GM12878 (cell line): Measurements from ENCODE around the gene MEIOB. TPM values are rescaled to one million over a fixed set of nuclear protein-coding genes. Genes with fewer than 3 reads are reported as not detected.

Source experiments
- ATAC-seq: fragments of 200-7000 bp; cut with Tn5 transposase; 3 replicates; pipeline ENCODE4 v1.9.1; 2020; ENCODE audit warnings: mild to moderate bottlenecking, moderate library complexity
- BruUV-seq: library from RNA; stranded (reverse); fragments of 400-500 nt; replicated peaks from 2 replicates; lab custom pipeline; 2021; lab: Mats Ljungman, UMichigan
- CTCF ChIA-PET: fragments of 300-600 bp; sonication (Branson Sonifier 250); formaldehyde crosslinking; extraction: SDS; loops from one replicate; lab custom pipeline; 2021; ENCODE audit warnings: inconsistent platforms; lab: Yijun Ruan, JAX
- POLR2A ChIA-PET: fragments of 350-600 bp; formaldehyde crosslinking; extraction: SDS; loops from one replicate; lab custom pipeline; 2021; ENCODE audit warnings: inconsistent platforms; lab: Charles Lee
- RAD21 ChIA-PET: fragments of 300-600 bp; sonication (Branson Sonifier 250); formaldehyde crosslinking; loops from one replicate; lab custom pipeline; 2023; ENCODE audit warnings: antibody characterized with exemption; ENCODE audit not compliant: unreplicated experiment; lab: Charles Lee
- SMC1A ChIA-PET: fragments of 300-600 bp; sonication (Branson Sonifier 250); formaldehyde crosslinking; loops from one replicate; lab custom pipeline; 2023; ENCODE audit not compliant: unreplicated experiment, uncharacterized antibody; lab: Charles Lee
- DNase-seq: peaks from one replicate; pipeline ENCODE4 v3.0.0-alpha.2; 2011; ENCODE audit warnings: low read depth, low spot score
- FAIRE-seq: peaks from 3 replicates; lab custom pipeline; 2011; peaks lifted over from hg19 to GRCh38; lab: Jason Lieb, UNC
- H2AFZ ChIP-seq: 2 replicates; pipeline ENCODE4 v1.6.0; 2011; ENCODE audit warnings: low read depth, low read length, control low read depth; ENCODE audit not compliant: control insufficient read depth
- H3K27ac ChIP-seq: 2 replicates; pipeline ENCODE4 v1.5.1; 2011; ENCODE audit warnings: control low read depth; ENCODE audit not compliant: control insufficient read depth, insufficient read depth
- H3K27me3 ChIP-seq, 2 experiments: replicated peaks in 1 of 2; 2 replicates each; pipeline versions ENCODE4 v1.6.0 to v1.6.1; 2011; ENCODE audit warnings: low read length in 1 of 2; ENCODE audit not compliant: control insufficient read depth in 2 of 2, insufficient read depth in 2 of 2
- H3K36me3 ChIP-seq, 2 experiments: 2 replicates each; pipeline ENCODE4 v1.5.1; 2011; ENCODE audit warnings: low read length in 1 of 2; ENCODE audit not compliant: control insufficient read depth in 2 of 2, insufficient read depth in 2 of 2
- H3K4me1 ChIP-seq: 2 replicates; pipeline ENCODE4 v1.6.1; 2011; ENCODE audit warnings: mild to moderate bottlenecking, low read length, moderate library complexity, mixed read lengths; ENCODE audit not compliant: control insufficient read depth, insufficient read depth
- H3K4me2 ChIP-seq: 2 replicates; pipeline ENCODE4 v1.6.0; 2011; ENCODE audit warnings: control low read depth; ENCODE audit not compliant: control insufficient read depth, insufficient read depth
- H3K4me3 ChIP-seq: fragments of 200-600 bp; sonication (generic); 2 replicates; pipeline ENCODE4 v1.5.1; 2016
- H3K79me2 ChIP-seq: 2 replicates; pipeline ENCODE4 v1.6.0; 2011; ENCODE audit warnings: low read length; ENCODE audit not compliant: control insufficient read depth, insufficient read depth
- H3K9ac ChIP-seq: 2 replicates; pipeline ENCODE4 v1.8.0; 2011; ENCODE audit warnings: low read length, control low read depth, mixed read lengths; ENCODE audit not compliant: control insufficient read depth, insufficient read depth
- H3K9me3 ChIP-seq: replicated peaks from 3 replicates; pipeline ENCODE4 v1.5.1; 2011; ENCODE audit warnings: mild to moderate bottlenecking, low read length; ENCODE audit not compliant: control insufficient read depth, insufficient read depth
- H4K20me1 ChIP-seq: 2 replicates; pipeline ENCODE4 v1.6.0; 2011; ENCODE audit not compliant: control insufficient read depth, insufficient read depth
- ASH2L ChIP-seq: fragments of 300-600, 200-600 bp; sonication (generic); IDR thresholded peaks from 2 replicates; pipeline ENCODE4 v1.6.1; 2017; ENCODE audit warnings: low read depth, mild to moderate bottlenecking, borderline replicate concordance
- DPF2 ChIP-seq: fragments of 450-650 bp; IDR thresholded peaks from 2 replicates; pipeline ENCODE4 v1.6.1; 2017; ENCODE audit warnings: mild to moderate bottlenecking
- FOXK2 ChIP-seq: fragments of 450-650 bp; IDR thresholded peaks from 2 replicates; pipeline ENCODE4 v1.6.1; 2017; ENCODE audit warnings: mild to moderate bottlenecking, moderate library complexity
- HDAC2 ChIP-seq: fragments of 200-600 bp; sonication (generic); IDR thresholded peaks from 2 replicates; pipeline ENCODE4 v1.6.1; 2017
- IKZF1 ChIP-seq: fragments of 450-650 bp; conservative IDR thresholded peaks from 2 replicates; pipeline ENCODE4 v1.6.1; 2017; ENCODE audit warnings: antibody characterized with exemption, mild to moderate bottlenecking
- JUNB ChIP-seq: IDR thresholded peaks from 2 replicates; pipeline ENCODE4 v1.6.1; 2016; ENCODE audit warnings: antibody characterized with exemption, mild to moderate bottlenecking
- KDM1A ChIP-seq: fragments of 200-600 bp; sonication (generic); IDR thresholded peaks from 2 replicates; pipeline ENCODE4 v1.6.1; 2016; ENCODE audit warnings: borderline replicate concordance
- LARP7 ChIP-seq: fragments of 450-650 bp; IDR thresholded peaks from 2 replicates; pipeline ENCODE4 v1.6.1; 2017; ENCODE audit warnings: mild to moderate bottlenecking
- POLR2AphosphoS2 ChIP-seq: IDR thresholded peaks from 2 replicates; pipeline ENCODE4 v1.6.1; 2011; ENCODE audit warnings: low read depth, mild to moderate bottlenecking, low read length, improper control_type of control experiment, moderate library complexity
- RAD51 ChIP-seq: fragments of 450-650 bp; IDR thresholded peaks from 2 replicates; pipeline ENCODE4 v1.6.1; 2016; ENCODE audit warnings: moderate library complexity, mild to moderate bottlenecking, inconsistent platforms
- RB1 ChIP-seq: fragments of 450-650 bp; formaldehyde crosslinking; IDR thresholded peaks from 2 replicates; pipeline ENCODE4 v1.6.1; 2017; ENCODE audit warnings: mild to moderate bottlenecking, borderline replicate concordance
- YY1 ChIP-seq: IDR thresholded peaks from 2 replicates; pipeline ENCODE4 v1.6.1; 2011; ENCODE audit warnings: low read depth, mild to moderate bottlenecking, low read length
- ZBTB33 ChIP-seq: fragments of 450-650 bp; IDR thresholded peaks from 2 replicates; pipeline ENCODE4 v1.6.1; 2017; ENCODE audit warnings: mild to moderate bottlenecking
- WGBS: methylation state at CpG from one replicate; pipeline ENCODE4 v1.1.6; 2016; ENCODE audit warnings: low lambda C conversion rate; ENCODE audit not compliant: insufficient replicate concordance, insufficient coverage; ENCODE audit errors: missing lambda C conversion rate; 5-methylcytosine and 5-hydroxymethylcytosine counted together
- in situ Hi-C: fragments of 300-500 bp; cut with MboI; formaldehyde crosslinking; loops from 9 replicates; pipeline ENCODE4 v1.14.3; 2018; ENCODE audit warnings: mixed read lengths
- intact Hi-C: fragments of 100-400 bp; cut with micrococcal nuclease; formaldehyde crosslinking; loops from one replicate; pipeline ENCODE4 v1.14.2; 2022; ENCODE audit not compliant: unreplicated experiment
- polyA plus RNA-seq, 11 experiments: library from polyadenylated mRNA; depleted of rRNA in 4 of 11; unstranded in 6 of 11; stranded (reverse) in 5 of 11; fragments of >200 nt; fragmentation: Nextera tagmentation in 4 of 11; fragmentation: Illumina TruSeq in 1 of 11; extraction: Ambion mirVana in 4 of 11; extraction: Trizol in 1 of 11; gene quantifications; 1 replicate in 1 of 11; 2 replicates in 10 of 11; pipeline versions ENCODE4 v1.2.1 to v1.2.3, GENCODE V29; 2011 to 2016; ENCODE audit warnings: inconsistent platforms in 2 of 11, missing spikeins in 2 of 11, low read depth in 1 of 11
- total RNA-seq, 4 experiments: library from RNA; depleted of rRNA in 3 of 4; stranded (reverse); fragments of >200 nt in 3 of 4; fragmentation: Illumina TruSeq in 1 of 4; extraction: Trizol in 1 of 4; gene quantifications; 2 replicates each; pipeline versions ENCODE4 v1.2.1 to v1.2.3, GENCODE V29; 2013 to 2021
- TF ChIP-seq, protein P1 (sequence below): fragments of 450-650 bp; formaldehyde crosslinking; IDR thresholded peaks from 2 replicates; pipeline ENCODE4 v1.4.0; 2020; ENCODE audit warnings: mild to moderate bottlenecking, moderate library complexity

The MEIOB gene
- total and polyA plus RNA-seq, 10 of the 15 experiments (the other 5 are each of a cell fraction or from before 2014, with no cell fraction given), result 0.04 to 0.26 (median 0.09) TPM; not detected in 5

DNA sequence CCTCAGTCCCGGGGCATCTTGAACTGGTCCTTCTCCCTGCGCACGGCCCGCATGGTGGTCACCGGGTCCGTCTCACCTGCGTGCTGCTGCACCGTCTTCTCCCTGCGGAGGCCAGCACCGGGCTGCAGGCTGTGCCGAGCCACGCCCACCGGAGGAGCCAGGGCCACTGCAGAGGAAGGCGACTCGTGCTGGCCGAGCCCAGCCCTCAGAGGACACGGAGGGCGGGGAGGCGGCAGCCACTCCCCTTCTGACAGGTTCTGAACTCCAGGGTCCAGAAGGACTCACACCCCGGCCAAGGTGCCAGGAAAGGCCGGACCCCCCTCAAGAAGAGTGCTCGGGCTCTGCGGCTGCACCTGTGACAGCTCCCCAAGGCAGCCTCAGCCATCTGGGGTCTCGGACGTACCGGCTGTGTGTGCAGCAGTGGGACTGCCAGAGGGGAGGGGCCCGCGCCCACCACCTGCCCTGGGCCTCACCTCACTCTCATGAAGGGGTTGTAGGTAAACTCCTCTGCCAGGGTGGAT lies 62.6 kb downstream of the MEIOB start:
- in situ Hi-C loops, result no loop called here
- Histone ChIP-seq H3K36me3 (peaks cover 0 to 1% of the 10 kb centered on the region in 2 experiments; a peak in 3 of 4 replicates), H3K79me2 (no peaks in the 10 kb centered on the region), H3K4me1 (no peaks in the 10 kb centered on the region), H4K20me1 (no peaks in the 10 kb centered on the region)
- FAIRE-seq, result no peak
- no peak for TF ChIP-seq RAD51
- TF ChIP-seq YY1, result no peak
- no peak for TF ChIP-seq ASH2L
- no peak for TF ChIP-seq LARP7
- TF ChIP-seq RB1, result no peak
- TF ChIP-seq IKZF1, result no peak
- TF ChIP-seq HDAC2, result no peak
- TF ChIP-seq ZBTB33, result no peak
- TF ChIP-seq FOXK2, result no peak
- no peak for TF ChIP-seq KDM1A
- TF ChIP-seq, protein P1, sequence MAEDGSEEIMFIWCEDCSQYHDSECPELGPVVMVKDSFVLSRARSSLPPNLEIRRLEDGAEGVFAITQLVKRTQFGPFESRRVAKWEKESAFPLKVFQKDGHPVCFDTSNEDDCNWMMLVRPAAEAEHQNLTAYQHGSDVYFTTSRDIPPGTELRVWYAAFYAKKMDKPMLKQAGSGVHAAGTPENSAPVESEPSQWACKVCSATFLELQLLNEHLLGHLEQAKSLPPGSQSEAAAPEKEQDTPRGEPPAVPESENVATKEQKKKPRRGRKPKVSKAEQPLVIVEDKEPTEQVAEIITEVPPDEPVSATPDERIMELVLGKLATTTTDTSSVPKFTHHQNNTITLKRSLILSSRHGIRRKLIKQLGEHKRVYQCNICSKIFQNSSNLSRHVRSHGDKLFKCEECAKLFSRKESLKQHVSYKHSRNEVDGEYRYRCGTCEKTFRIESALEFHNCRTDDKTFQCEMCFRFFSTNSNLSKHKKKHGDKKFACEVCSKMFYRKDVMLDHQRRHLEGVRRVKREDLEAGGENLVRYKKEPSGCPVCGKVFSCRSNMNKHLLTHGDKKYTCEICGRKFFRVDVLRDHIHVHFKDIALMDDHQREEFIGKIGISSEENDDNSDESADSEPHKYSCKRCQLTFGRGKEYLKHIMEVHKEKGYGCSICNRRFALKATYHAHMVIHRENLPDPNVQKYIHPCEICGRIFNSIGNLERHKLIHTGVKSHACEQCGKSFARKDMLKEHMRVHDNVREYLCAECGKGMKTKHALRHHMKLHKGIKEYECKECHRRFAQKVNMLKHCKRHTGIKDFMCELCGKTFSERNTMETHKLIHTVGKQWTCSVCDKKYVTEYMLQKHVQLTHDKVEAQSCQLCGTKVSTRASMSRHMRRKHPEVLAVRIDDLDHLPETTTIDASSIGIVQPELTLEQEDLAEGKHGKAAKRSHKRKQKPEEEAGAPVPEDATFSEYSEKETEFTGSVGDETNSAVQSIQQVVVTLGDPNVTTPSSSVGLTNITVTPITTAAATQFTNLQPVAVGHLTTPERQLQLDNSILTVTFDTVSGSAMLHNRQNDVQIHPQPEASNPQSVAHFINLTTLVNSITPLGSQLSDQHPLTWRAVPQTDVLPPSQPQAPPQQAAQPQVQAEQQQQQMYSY, result no peak
- TF ChIP-seq POLR2AphosphoS2, result no peak
- no peak for TF ChIP-seq DPF2
- no peak for TF ChIP-seq JUNB
- TF ChIP-seq, all 136 proteins: peak for 0
- WGBS, result 88% methylated on average over 25 of the region's 28 CpGs
- Histone ChIP-seq H3K9ac (no peak overlapping the region), H3K9me3 (no peaks in the 10 kb centered on the region; the same call in 2 of the 3 replicates), H3K4me3 (no peak overlapping the region), H3K4me2 (no peak overlapping the region), H3K27me3 (no peaks in the 10 kb centered on the region), H3K27ac (no peak overlapping the region), H2AFZ (no peak overlapping the region)
- no TSS peak for BruUV-seq
- ChIA-PET CTCF (no interaction called here), RAD21 (no interaction called here), POLR2A (no interaction called here), SMC1A (no interaction called here)
- no peak for DNase-seq
- intact Hi-C loops, result no loop called here
- no peak for ATAC-seq
